OCI-LY1 (cell line): ENCODE measurements around the gene ROPN1L.

Experiments used
- H2AFZ ChIP-seq: fragments of 200-600 bp; sonication (generic), shearing (Covaris generic); 2 replicates; pipeline ENCODE4 v1.6.0; 2014; ENCODE audit warnings: antibody characterized with exemption, mild to moderate bottlenecking, low read length
- H3F3A ChIP-seq: fragments of 200-600 bp; sonication (generic), shearing (Covaris generic); 2 replicates; pipeline ENCODE4 v1.6.0; 2014; ENCODE audit warnings: mild to moderate bottlenecking, antibody characterized with exemption, low read length, moderate library complexity; ENCODE audit not compliant: insufficient read depth
- H3K27ac ChIP-seq: fragments of 200-600 bp; sonication (generic); 2 replicates; pipeline ENCODE4 v1.5.1; 2014; ENCODE audit warnings: low read length, mixed run types, mild to moderate bottlenecking, low read depth; ENCODE audit not compliant: poor library complexity, severe bottlenecking
- H3K27me3 ChIP-seq: fragments of 200-600 bp; sonication (generic); 2 replicates; pipeline ENCODE4 v1.6.0; 2014; ENCODE audit warnings: antibody characterized with exemption, mild to moderate bottlenecking, low read length, moderate library complexity; ENCODE audit not compliant: insufficient read depth
- H3K36me3 ChIP-seq: fragments of 200-600 bp; sonication (generic); 2 replicates; pipeline ENCODE4 v1.6.1; 2014; ENCODE audit warnings: mild to moderate bottlenecking, antibody characterized with exemption, low read length, moderate library complexity, mixed read lengths; ENCODE audit not compliant: insufficient read depth
- H3K4me1 ChIP-seq: fragments of 200-600 bp; sonication (generic); 2 replicates; pipeline ENCODE4 v1.5.1; 2014; ENCODE audit warnings: mild to moderate bottlenecking, low read length, moderate library complexity; ENCODE audit not compliant: insufficient read depth, severe bottlenecking
- H3K4me2 ChIP-seq: fragments of 200-600 bp; sonication (generic), shearing (Covaris generic); 2 replicates; pipeline ENCODE4 v1.6.1; 2014; ENCODE audit warnings: low read length
- H3K4me3 ChIP-seq: fragments of 200-600 bp; sonication (generic); 2 replicates; pipeline ENCODE4 v1.5.1; 2014; ENCODE audit warnings: low read length, low read depth, mild to moderate bottlenecking, mixed read lengths; ENCODE audit not compliant: poor library complexity, severe bottlenecking
- H3K79me2 ChIP-seq: fragments of 200-600 bp; shearing (Covaris generic); 2 replicates; pipeline ENCODE4 v1.6.1; 2016; ENCODE audit warnings: mixed run types, low read length, mixed read lengths; ENCODE audit not compliant: insufficient read depth
- H3K9ac ChIP-seq: fragments of 200-600 bp; sonication (generic), shearing (Covaris generic); 2 replicates; pipeline ENCODE4 v1.6.1; 2014; ENCODE audit warnings: mild to moderate bottlenecking, low read length, mixed read lengths
- H3K9me2 ChIP-seq: fragments of 200-600 bp; sonication (generic), shearing (Covaris generic); 2 replicates; pipeline ENCODE4 v1.6.1; 2014; ENCODE audit warnings: low read depth, mild to moderate bottlenecking, low read length, mixed read lengths
- H3K9me3 ChIP-seq: fragments of 200-600 bp; shearing (Covaris generic); 2 replicates; pipeline ENCODE4 v1.6.1; 2014; ENCODE audit warnings: low read length, mixed read lengths
- H4K20me1 ChIP-seq: fragments of 200-600 bp; sonication (generic), shearing (Covaris generic); 2 replicates; pipeline ENCODE4 v1.6.0; 2016; ENCODE audit warnings: mild to moderate bottlenecking, low read length; ENCODE audit not compliant: insufficient read depth
- EZH2 ChIP-seq: fragments of 200-600 bp; sonication (generic), shearing (Covaris generic); IDR thresholded peaks from 2 replicates; pipeline ENCODE4 v1.8.0; 2017; ENCODE audit warnings: borderline replicate concordance, mixed run types, mild to moderate bottlenecking, antibody characterized with exemption, low read length, moderate library complexity, mixed read lengths
- TF ChIP-seq, protein P1 (sequence below): fragments of 200-600 bp; sonication (generic), shearing (Covaris generic); IDR thresholded peaks from 2 replicates; pipeline ENCODE4 v1.5.1; 2017; ENCODE audit warnings: mild to moderate bottlenecking, antibody characterized with exemption, low read length, moderate library complexity, mixed read lengths

The ROPN1L gene

GRCh38 chr5:10503997-10504793, 62.5 kb downstream of the ROPN1L start:
- no peak overlapping the region for H3K4me3 ChIP-seq
- no peaks in the 10 kb centered on the region for H4K20me1 ChIP-seq

GRCh38 chr5:10505517-10506095, 63.9 kb downstream of the ROPN1L start:
- Histone ChIP-seq H3K4me2 (0 out of 2 replicates have a peak overlapping the region, but pooled peaks have one; percentile 11), H2AFZ (no peak overlapping the region), H3K79me2 (no peaks in the 10 kb centered on the region), H3K27ac (no peak overlapping the region), H3K4me1 (peaks cover 7% of the 10 kb centered on the region), H3K27me3 (no peaks in the 10 kb centered on the region), H3K9me3 (no peaks in the 10 kb centered on the region), H3K36me3 (no peaks in the 10 kb centered on the region), H4K20me1 (no peaks in the 10 kb centered on the region), H3F3A (no peaks in the 10 kb centered on the region), H3K9me2 (no peaks in the 10 kb centered on the region), H3K9ac (no peak overlapping the region), H3K4me3 (no peak overlapping the region)
- no peak for TF ChIP-seq EZH2
- TF ChIP-seq, protein P1, sequence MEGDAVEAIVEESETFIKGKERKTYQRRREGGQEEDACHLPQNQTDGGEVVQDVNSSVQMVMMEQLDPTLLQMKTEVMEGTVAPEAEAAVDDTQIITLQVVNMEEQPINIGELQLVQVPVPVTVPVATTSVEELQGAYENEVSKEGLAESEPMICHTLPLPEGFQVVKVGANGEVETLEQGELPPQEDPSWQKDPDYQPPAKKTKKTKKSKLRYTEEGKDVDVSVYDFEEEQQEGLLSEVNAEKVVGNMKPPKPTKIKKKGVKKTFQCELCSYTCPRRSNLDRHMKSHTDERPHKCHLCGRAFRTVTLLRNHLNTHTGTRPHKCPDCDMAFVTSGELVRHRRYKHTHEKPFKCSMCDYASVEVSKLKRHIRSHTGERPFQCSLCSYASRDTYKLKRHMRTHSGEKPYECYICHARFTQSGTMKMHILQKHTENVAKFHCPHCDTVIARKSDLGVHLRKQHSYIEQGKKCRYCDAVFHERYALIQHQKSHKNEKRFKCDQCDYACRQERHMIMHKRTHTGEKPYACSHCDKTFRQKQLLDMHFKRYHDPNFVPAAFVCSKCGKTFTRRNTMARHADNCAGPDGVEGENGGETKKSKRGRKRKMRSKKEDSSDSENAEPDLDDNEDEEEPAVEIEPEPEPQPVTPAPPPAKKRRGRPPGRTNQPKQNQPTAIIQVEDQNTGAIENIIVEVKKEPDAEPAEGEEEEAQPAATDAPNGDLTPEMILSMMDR = no peak

More at GRCh38 chr5:10503997-10504793, 62.5 kb downstream of the ROPN1L start:
- no peak overlapping the region for H3K4me2 ChIP-seq
- H3K4me1 ChIP-seq = peaks cover 7% of the 10 kb centered on the region
- H3F3A ChIP-seq = no peaks in the 10 kb centered on the region
- H3K9me3 ChIP-seq = no peaks in the 10 kb centered on the region
- no peaks in the 10 kb centered on the region for H3K79me2 ChIP-seq
- no peak overlapping the region for H3K27ac ChIP-seq
- TF ChIP-seq, protein P1 = no peak
- no peak for TF ChIP-seq EZH2
- H3K9me2 ChIP-seq = no peaks in the 10 kb centered on the region
- no peak overlapping the region for H3K9ac ChIP-seq
- H3K36me3 ChIP-seq = no peaks in the 10 kb centered on the region
- H3K27me3 ChIP-seq = no peaks in the 10 kb centered on the region
- H2AFZ ChIP-seq = no peak overlapping the region

GRCh38 chr5:10506535-10506934, 64.9 kb downstream of the ROPN1L start:
- Histone ChIP-seq H3K4me2 (no peak overlapping the region), H3K4me1 (peaks cover 7% of the 10 kb centered on the region), H4K20me1 (no peaks in the 10 kb centered on the region), H3K27ac (no peak overlapping the region), H3K27me3 (no peaks in the 10 kb centered on the region), H2AFZ (no peak overlapping the region), H3K9me3 (no peaks in the 10 kb centered on the region), H3K9me2 (no peaks in the 10 kb centered on the region), H3F3A (no peaks in the 10 kb centered on the region), H3K4me3 (no peak overlapping the region), H3K36me3 (no peaks in the 10 kb centered on the region), H3K9ac (no peak overlapping the region), H3K79me2 (no peaks in the 10 kb centered on the region)
- no peak for TF ChIP-seq EZH2
- TF ChIP-seq, protein P1 = no peak
